ENCODE results near the gene KRTCAP2. TPM values are rescaled to one million over a fixed set of nuclear protein-coding genes. Genes with fewer than 3 reads are reported as not detected.

The KRTCAP2 gene
- total RNA-seq, 1 donor from 2014 or later, result 128 TPM

GRCh38 chr1:155187456-155187891 is 14.4 kb upstream of the KRTCAP2 start:
- intact Hi-C loops (cut with micrococcal nuclease), result no loop called here
- Mint-ChIP-seq H3K27me3 (no peaks in the 10 kb centered on the region), H3K4me1 (peaks cover 34% of the 10 kb centered on the region), H3K27ac (no peak overlapping the region), H3K4me3 (no peak overlapping the region), H3K36me3 (ENCODE audit: low read depth) (no peaks in the 10 kb centered on the region), H3K9me3 (no peaks in the 10 kb centered on the region)
- ChIA-PET CTCF (no interaction called here), POLR2A (no interaction called here)
- TF ChIP-seq, protein P1, sequence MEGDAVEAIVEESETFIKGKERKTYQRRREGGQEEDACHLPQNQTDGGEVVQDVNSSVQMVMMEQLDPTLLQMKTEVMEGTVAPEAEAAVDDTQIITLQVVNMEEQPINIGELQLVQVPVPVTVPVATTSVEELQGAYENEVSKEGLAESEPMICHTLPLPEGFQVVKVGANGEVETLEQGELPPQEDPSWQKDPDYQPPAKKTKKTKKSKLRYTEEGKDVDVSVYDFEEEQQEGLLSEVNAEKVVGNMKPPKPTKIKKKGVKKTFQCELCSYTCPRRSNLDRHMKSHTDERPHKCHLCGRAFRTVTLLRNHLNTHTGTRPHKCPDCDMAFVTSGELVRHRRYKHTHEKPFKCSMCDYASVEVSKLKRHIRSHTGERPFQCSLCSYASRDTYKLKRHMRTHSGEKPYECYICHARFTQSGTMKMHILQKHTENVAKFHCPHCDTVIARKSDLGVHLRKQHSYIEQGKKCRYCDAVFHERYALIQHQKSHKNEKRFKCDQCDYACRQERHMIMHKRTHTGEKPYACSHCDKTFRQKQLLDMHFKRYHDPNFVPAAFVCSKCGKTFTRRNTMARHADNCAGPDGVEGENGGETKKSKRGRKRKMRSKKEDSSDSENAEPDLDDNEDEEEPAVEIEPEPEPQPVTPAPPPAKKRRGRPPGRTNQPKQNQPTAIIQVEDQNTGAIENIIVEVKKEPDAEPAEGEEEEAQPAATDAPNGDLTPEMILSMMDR (IDR thresholded peaks at IDR 0.05), result no peak
- DNase-seq (no peak), ATAC-seq (ENCODE audit: low read depth) (no peak)

- no peak overlapping the region for H3K27ac Mint-ChIP-seq
- no peak for DNase-seq
- no peaks in the 10 kb centered on the region for H3K9me3 Mint-ChIP-seq
- peaks cover 29% of the 10 kb centered on the region for H3K4me1 Mint-ChIP-seq
- CTCF ChIA-PET, result no interaction called here
- H3K4me3 Mint-ChIP-seq, result no peak overlapping the region
- TF ChIP-seq, protein P1 (IDR thresholded peaks at IDR 0.05), result no peak
- H3K27me3 Mint-ChIP-seq, result no peaks in the 10 kb centered on the region
- POLR2A ChIA-PET, result interaction anchor here (0.6 kb wide), 1 partner anchor 798 kb away, joined by 5 read pairs; no protein-coding TSS in a partner anchor
- intact Hi-C loops (cut with micrococcal nuclease), result no loop called here
- ATAC-seq (ENCODE audit: low read depth), result no peak
- no peaks in the 10 kb centered on the region for H3K36me3 Mint-ChIP-seq (ENCODE audit: low read depth)
These were observed 13.8 kb upstream of the KRTCAP2 start for GRCh38 chr1:155186794-155187455.

DNA sequence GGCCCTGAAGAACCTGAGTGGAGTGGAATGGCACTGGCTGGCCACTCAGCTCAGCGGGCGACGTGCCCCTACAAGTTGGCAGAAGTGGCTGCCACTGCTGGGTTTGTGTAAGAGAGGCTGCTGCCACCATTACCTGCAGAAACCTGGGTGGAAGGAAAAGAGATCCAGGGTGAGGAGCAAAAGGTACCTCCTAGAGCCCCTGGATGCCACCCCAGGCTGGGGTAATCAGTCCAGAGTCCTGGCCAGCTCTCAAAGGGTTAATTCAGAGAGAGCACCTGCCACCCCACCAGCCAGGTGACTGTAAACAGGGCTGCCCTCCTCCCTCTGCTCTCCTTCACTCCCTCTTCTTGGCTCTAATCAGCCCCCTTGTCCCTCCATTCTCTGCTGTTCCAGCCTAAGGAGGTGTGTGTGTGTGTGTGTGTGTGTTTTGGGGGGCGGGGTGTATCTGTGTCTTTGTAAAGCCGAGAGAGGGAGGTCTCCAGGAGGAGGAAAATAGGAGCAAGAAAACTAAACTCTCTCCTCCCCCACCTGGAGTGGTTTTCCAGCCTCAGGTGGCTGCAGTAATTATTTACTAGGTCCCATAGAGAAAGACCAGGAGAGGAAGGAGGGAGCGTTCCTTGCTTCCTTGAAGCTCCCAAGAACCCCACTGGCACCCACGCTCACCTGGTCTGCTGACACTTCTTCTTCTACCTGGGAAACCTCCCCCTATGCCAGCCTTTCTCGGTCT is 13.1 kb upstream of the KRTCAP2 start:
- no peaks in the 10 kb centered on the region for H3K27me3 Mint-ChIP-seq
- no peaks in the 10 kb centered on the region for H3K36me3 Mint-ChIP-seq (ENCODE audit: low read depth)
- H3K27ac Mint-ChIP-seq, result no peak overlapping the region
- TF ChIP-seq, protein P1 (IDR thresholded peaks at IDR 0.05), result no peak
- H3K9me3 Mint-ChIP-seq, result no peaks in the 10 kb centered on the region
- H3K4me3 Mint-ChIP-seq, result no peak overlapping the region
- intact Hi-C loops (cut with micrococcal nuclease), result no loop called here
- ATAC-seq (ENCODE audit: low read depth), result no peak
- POLR2A ChIA-PET, result interaction anchor here (0.6 to 3.1 kb wide), 2 partner anchors 8 to 798 kb away, joined by 5 to 25 read pairs; no protein-coding TSS in a partner anchor
- DNase-seq, result no peak
- H3K4me1 Mint-ChIP-seq, result peaks cover 28% of the 10 kb centered on the region
- CTCF ChIA-PET, result interaction anchor here (1.9 to 3.2 kb wide), 3 partner anchors 8 to 13 kb away, joined by 6 to 15 read pairs (median 13); partner anchors contain the start of gene KRTCAP2

DNA sequence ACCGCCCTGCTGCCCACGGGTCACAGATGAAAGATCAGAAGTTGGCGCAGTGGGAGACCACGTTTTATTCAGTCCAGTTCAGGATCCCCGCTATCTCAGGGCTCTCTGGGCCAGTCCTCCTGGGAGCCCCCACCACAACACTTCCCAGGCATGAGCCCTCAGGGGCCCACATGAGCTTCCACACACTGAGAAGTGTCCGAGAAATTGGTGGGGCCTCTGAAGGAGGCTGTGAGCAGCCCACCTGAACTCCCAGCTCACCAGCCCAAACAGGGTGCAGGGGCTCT is 12.6 kb upstream of the KRTCAP2 start:
- Mint-ChIP-seq H3K27ac (peak overlapping the region; percentile 74), H3K4me1 (peaks cover 28% of the 10 kb centered on the region), H3K27me3 (no peaks in the 10 kb centered on the region), H3K36me3 (ENCODE audit: low read depth) (no peaks in the 10 kb centered on the region), H3K4me3 (peak overlapping the region; percentile 44), H3K9me3 (no peaks in the 10 kb centered on the region)
- POLR2A ChIA-PET, result interaction anchor here (0.6 to 3.1 kb wide), 4 partner anchors 8 to 58 kb away, joined by 3 to 25 read pairs (median 4); partner anchors contain the start of gene KRTCAP2
- ATAC-seq (ENCODE audit: low read depth) (no peak), DNase-seq (no peak)
- TF ChIP-seq, protein P1 (IDR thresholded peaks at IDR 0.05), result no peak
- intact Hi-C loops (cut with micrococcal nuclease), result no loop called here
- CTCF ChIA-PET, result interaction anchor here (1.0 to 3.2 kb wide), 7 partner anchors 8 to 101 kb away, joined by 3 to 15 read pairs (median 3); partner anchors contain the start of gene KRTCAP2
